Measurements from ENCODE around the gene SGK2.

SGK2 gene

DNA sequence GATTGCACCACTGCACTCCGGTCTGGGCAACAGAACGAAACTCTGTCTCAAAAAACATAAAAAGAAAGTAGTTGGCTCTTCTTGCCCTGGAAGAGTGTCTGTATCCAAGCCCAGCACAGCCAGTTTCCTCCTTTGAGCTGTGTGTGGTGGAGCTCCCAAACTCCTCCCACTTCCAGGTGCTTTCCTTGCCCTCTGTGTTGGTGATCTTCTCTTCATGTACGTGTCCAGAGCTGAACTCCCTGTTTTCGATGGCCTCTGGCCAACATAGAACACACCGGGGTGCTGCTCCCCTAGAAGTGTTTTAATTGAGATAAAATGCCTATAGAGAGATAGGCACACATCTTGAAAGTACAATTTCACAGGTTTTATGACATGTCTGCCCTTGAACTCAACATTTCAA is 16.7 kb upstream of the SGK2 start:
- no peak for TF ChIP-seq POLR2AphosphoS5 (IDR thresholded peaks at IDR 0.05; ENCODE audit: low read depth)
- TF ChIP-seq SPI1 (IDR thresholded peaks at IDR 0.05; ENCODE audit: borderline replicate concordance, low read depth) = no peak
- no peak for TF ChIP-seq REST (IDR thresholded peaks at IDR 0.05; ENCODE audit: insufficient replicate concordance, low read depth)
- no peak for TF ChIP-seq GABPA (IDR thresholded peaks at IDR 0.05; ENCODE audit: low read depth)

GRCh38 chr20:43542674-43543073 is 16.2 kb upstream of the SGK2 start:
- Histone ChIP-seq H3K4me3 (replicated peaks; ENCODE audit: insufficient read depth, low read length) (no peak overlapping the region), H3K27ac (replicated peaks) (no peak overlapping the region), H3K27me3 (ENCODE audit: insufficient read depth, poor library complexity, severe bottlenecking) (no peaks in the 10 kb centered on the region)
- DNase-seq (ENCODE audit: low read depth in 1 of 2, low spot score in 1 of 2) = no peak
- TF ChIP-seq REST (IDR thresholded peaks at IDR 0.05; ENCODE audit: insufficient replicate concordance, low read depth) (no peak), POLR2AphosphoS5 (IDR thresholded peaks at IDR 0.05; ENCODE audit: low read depth) (no peak), GABPA (IDR thresholded peaks at IDR 0.05; ENCODE audit: low read depth) (no peak), SPI1 (IDR thresholded peaks at IDR 0.05; ENCODE audit: borderline replicate concordance, low read depth) (no peak), CTCF (IDR thresholded peaks at IDR 0.05; ENCODE audit: insufficient read depth, low read length) (no peak)

More for the DNA sequence above, 16.7 kb upstream of the SGK2 start:
- Histone ChIP-seq H3K4me3 (replicated peaks; ENCODE audit: insufficient read depth, low read length) (no peak overlapping the region), H3K27ac (replicated peaks) (no peak overlapping the region), H3K27me3 (ENCODE audit: insufficient read depth, poor library complexity, severe bottlenecking) (no peaks in the 10 kb centered on the region)
- DNase-seq (ENCODE audit: low read depth in 1 of 2, low spot score in 1 of 2) = no peak

DNA sequence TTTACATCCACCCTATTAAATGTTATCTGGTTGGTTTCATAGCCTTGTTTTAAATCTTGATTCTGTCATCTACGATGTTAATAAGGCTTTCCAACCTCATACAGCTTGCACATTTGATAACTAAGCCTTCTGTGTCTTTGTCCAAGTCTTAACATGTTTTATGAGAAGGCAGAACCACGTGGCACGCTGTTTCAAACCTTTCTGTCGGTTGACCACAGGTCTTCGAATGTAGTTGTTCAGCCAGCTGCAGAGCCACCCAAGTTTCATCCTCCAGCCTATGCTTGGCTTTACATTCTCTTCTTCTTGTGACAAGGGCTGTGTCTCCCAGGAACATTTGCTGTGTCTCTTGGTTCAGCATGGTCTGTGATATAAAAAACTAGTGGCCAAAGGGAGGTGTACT is 15.7 kb upstream of the SGK2 start:
- DNase-seq (ENCODE audit: low read depth in 1 of 2, low spot score in 1 of 2) = no peak
- no peaks in the 10 kb centered on the region for H3K27me3 ChIP-seq (ENCODE audit: insufficient read depth, poor library complexity, severe bottlenecking)
- H3K4me3 ChIP-seq (replicated peaks; ENCODE audit: insufficient read depth, low read length) = no peak overlapping the region
- no peak overlapping the region for H3K27ac ChIP-seq (replicated peaks)
- no peak for TF ChIP-seq REST (IDR thresholded peaks at IDR 0.05; ENCODE audit: insufficient replicate concordance, low read depth)
- TF ChIP-seq POLR2AphosphoS5 (IDR thresholded peaks at IDR 0.05; ENCODE audit: low read depth) = no peak
- no peak for TF ChIP-seq SPI1 (IDR thresholded peaks at IDR 0.05; ENCODE audit: borderline replicate concordance, low read depth)
- TF ChIP-seq CTCF (IDR thresholded peaks at IDR 0.05; ENCODE audit: insufficient read depth, low read length) = no peak
- no peak for TF ChIP-seq GABPA (IDR thresholded peaks at IDR 0.05; ENCODE audit: low read depth)
